GM19463 (cell line): ENCODE measurements around the gene VTA1.
"Not testable (repeated sequence)": the region's sequence is repeated elsewhere in the genome, so short reads cannot be mapped to it uniquely, and the experiment has no call there.

Source experiments
- ATAC-seq: cut with Tn5 transposase; IDR thresholded peaks from one replicate; pipeline ENCODE4 v1.9.1; 2021; ENCODE audit warnings: mild to moderate bottlenecking, moderate library complexity; ENCODE audit not compliant: unreplicated experiment

Gene VTA1

GRCh38 chr6:142223938-142224337 lies 76.9 kb downstream of the VTA1 start:
- no peak for ATAC-seq

- peak; percentile 72 for ATAC-seq
Observed at GRCh38 chr6:142225115-142225514, 78.1 kb downstream of the VTA1 start.

- no peak for ATAC-seq
Observed at GRCh38 chr6:142225552-142225951, 78.5 kb downstream of the VTA1 start.

DNA sequence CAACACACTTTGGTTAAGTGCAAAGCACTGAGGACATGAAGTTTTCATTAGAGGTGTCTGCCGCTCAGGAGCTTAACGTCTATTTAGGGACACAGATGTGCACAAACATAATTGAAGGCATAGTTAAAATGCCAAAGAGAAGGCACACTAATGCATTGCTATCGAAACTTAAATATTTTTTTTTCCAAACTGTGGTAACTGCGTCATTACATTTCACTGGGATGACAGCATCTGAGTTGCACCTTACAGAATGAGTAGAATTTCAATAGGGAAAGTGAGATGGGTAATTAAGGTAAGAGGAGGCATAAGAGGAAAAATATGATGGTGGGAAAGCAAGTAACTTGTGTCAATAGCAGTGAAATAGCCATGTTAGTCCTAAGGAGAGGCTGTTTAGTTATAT lies 79.7 kb downstream of the VTA1 start:
- no peak for ATAC-seq

DNA sequence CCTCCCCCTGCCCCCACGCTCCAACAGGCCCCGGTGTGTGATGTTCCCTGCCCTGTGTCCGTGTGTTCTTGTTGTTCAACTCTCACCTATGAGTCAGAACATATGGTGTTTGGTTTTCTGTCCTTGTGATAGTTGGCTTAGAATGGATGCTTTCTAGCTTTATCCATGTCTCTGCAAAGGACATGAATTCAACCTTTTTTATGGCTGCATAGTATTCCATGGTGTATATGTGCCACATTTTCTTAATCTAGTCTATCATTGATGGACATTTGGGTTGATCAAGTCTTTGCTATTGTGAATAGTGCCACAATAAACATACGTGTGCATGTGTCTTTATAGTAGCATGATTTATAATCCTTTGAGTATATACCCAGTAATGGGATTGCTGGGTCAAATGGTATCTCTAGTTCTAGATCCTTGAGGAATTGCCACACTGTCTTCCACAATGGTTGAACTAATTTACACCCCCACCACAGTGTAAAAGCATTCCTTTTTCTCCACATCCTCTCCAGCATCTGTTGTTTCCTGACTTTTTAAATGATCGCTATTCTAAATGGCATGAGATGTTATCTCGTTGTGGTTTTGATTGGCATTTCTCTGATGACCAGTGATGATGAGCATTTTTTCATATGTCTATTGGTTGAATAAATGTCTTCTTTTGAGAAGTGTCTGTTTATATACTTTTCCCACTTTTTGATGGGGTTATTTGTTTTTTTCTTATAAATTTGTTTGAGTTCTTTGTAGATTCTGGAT lies 82.6 kb downstream of the VTA1 start:
- not testable (repeated sequence) for ATAC-seq

- peak; percentile 77 for ATAC-seq
Observed at GRCh38 chr6:142232206-142233044, 85.4 kb downstream of the VTA1 start.

DNA sequence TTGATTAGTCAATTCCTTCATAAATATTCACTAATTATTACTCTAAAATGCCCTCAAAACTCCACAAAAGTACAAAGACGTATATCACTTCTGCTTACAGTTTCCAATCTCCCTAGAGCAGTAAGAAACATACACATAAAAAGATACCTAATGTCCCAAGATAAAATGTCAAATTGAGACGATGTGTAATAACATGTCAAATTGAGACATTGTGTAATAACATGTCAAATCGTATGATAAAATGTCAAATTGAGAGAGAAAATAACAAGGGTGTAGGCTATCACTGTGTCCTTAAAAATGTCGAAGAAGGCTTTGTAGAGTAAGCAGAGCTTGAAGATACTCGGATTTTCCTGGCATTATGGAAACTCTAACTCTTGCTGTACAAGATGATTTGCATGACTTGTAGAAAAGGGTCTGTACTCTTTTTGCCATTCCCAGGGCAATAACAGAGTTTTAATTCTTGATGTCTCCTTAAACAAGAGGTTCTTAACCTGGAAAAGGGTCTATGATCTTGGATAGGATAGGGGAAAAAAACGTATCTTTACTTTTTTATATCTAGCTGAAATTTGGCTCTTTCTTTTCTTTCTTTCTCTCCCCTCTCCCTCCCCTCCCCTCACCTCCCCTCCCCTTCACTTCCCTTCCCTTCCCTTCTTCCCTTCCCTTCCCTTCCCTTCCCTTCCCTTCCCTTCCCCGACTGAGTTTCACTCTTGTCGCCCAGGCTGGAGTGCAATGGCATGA lies 87.1 kb downstream of the VTA1 start:
- no peak for ATAC-seq

- ATAC-seq: no peak
Observed at GRCh38 chr6:142235272-142235671, 88.2 kb downstream of the VTA1 start.

- no peak for ATAC-seq
Observed at GRCh38 chr6:142235791-142236190, 88.7 kb downstream of the VTA1 start.

DNA sequence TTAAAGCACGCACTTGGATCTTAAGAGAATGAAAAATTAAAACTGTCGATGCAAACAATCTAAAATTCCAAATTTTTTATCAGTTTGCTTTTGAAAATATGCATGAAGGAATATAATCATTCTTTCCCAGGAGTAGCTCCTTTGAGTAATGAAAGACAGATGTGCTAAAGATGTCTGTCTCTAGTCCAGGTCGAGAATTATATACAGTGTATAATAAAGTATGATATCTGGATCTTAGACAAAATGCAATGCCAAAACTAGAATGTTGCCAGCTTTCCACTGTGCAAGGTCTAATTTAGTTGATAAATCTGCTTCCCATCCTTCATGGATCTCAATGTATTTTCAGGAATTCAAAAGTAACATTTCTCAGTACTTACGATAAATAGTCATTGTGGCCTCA lies 89.6 kb downstream of the VTA1 start:
- ATAC-seq: no peak

GRCh38 chr6:142238881-142239280 lies 91.8 kb downstream of the VTA1 start:
- no peak for ATAC-seq

- ATAC-seq: no peak
Observed at GRCh38 chr6:142240179-142240578, 93.1 kb downstream of the VTA1 start.

- ATAC-seq: no peak
Observed at GRCh38 chr6:142241061-142241460, 94.0 kb downstream of the VTA1 start.

DNA sequence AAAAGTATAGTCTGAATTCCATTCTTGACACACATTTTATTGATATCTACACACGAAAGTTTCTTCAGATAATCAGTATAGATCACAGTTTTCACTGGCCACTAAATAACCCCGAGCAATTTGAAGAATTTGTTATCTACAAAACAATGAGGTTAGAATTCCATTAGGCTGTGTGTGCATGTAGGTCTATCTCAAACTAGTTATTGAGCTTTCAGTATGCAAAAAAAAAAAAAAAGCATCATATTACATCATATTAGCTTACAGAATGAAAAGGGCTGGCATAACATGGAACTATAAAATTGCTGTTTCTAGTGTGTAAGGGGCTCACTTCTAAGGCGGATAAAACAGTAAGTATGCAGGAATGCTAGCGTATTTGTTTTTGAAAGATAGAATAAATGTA lies 95.2 kb downstream of the VTA1 start:
- ATAC-seq: no peak

DNA sequence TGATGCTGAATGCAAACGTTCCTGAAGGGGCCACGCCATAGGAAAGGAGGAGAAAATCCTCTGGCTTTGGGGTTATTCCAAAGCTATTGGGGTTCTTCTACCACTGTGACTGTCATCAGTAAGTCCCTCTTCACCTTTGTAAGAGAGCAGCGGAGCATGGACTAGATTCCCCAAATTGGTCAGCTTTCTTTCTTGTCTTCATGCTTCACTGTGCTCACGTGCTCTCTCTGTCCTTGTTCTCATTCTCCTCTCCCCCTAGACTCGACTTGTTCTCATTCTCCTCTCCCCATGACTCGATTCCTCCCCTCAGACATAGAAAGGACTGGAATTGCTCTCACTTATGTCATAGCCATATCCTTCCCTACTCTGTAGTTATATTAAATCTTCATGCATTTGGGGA lies 99.9 kb downstream of the VTA1 start:
- peak; percentile 60 for ATAC-seq

DNA sequence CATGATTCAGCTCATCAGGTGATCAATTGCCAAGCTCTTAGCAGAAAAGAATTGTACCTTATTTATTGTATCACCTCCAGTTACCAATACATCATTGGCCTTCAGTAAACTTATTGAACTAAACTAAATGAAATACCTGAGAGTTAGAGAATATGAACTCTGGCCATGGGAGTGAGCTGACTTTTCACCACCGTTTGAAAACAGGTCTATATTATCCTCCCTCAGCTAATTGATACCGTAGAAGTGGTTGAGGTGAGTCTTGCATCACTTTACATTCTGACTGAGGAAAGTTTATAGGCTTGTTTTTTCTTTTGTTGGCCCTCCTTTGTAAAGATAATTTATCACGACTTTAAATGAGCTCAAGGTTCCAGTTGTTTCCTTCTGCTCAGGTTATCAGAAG lies 102.2 kb downstream of the VTA1 start:
- no peak for ATAC-seq

DNA sequence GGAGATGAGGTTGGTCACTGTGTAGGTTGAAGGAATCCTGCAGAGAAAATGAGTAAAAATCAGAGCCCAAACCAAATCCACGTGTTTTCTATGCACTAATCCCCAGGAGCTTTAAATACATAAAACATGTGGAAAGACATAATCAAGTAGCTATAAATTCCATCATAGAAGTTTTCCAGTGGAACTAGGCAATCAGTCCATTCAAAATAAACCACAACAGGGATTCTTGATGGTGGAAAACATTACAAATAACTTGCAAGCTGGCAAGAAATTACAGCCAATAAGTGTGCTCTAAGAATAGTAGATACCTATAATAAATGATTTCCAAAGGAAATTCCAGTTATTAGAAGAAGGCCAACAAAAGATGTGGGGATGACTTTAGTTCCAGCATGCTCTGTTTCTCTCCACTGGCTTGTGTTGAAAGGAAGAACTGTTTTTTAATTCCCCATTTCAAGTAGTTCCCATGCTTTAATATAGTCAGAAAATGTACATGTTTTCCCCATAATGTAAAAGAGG lies 104.9 kb downstream of the VTA1 start:
- no peak for ATAC-seq

- no peak for ATAC-seq
Observed at GRCh38 chr6:142254513-142254912, 107.5 kb downstream of the VTA1 start.

GRCh38 chr6:142255785-142256184 lies 108.7 kb downstream of the VTA1 start:
- ATAC-seq: no peak

GRCh38 chr6:142258305-142258704 lies 111.2 kb downstream of the VTA1 start:
- ATAC-seq: no peak

DNA sequence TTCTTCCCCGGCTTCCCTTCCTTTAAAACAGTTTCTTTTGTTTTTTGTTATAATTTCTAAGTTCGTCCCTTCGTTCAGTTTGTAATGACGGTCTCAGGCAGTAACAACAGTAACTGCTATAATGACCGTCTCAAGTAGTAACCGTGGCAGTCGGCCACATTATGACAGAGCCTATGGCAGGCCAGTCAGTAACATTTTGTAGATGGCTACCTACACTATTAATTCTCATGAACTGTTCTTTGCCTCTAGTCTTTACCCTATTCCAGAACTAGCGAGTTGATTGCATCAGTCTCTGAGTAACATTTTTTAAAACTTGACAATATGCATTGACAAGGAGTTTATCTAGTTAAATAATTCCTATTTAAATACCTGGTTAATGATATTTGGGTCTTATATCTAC lies 111.7 kb downstream of the VTA1 start:
- ATAC-seq: no peak
